Mucosa of descending colon (tissue), 3 donors: ENCODE measurements around the gene PXYLP1. TPM values are rescaled to one million over a fixed set of nuclear protein-coding genes. Genes with fewer than 3 reads are reported as not detected.

ENCODE experiments used
- ATAC-seq: fragments of 200-7000 bp; cut with Tn5 transposase; one replicate; pipeline ENCODE4 v1.9.1; 2020; ENCODE audit warnings: mild to moderate bottlenecking, moderate library complexity
- DNase-seq, 3 donors: peaks; one replicate each; pipeline ENCODE4 v3.0.0-alpha.2; 2020
- H3K36me3 ChIP-seq: fragments of 200-600 bp; one replicate; pipeline ENCODE4 v1.8.0; 2021; ENCODE audit warnings: low read depth, mild to moderate bottlenecking
- H3K4me1 ChIP-seq: fragments of 200-600 bp; one replicate; pipeline ENCODE4 v1.8.0; 2021; ENCODE audit warnings: low read depth, mild to moderate bottlenecking
- H3K4me3 ChIP-seq: fragments of 200-600 bp; one replicate; pipeline ENCODE4 v1.8.0; 2021; ENCODE audit warnings: mild to moderate bottlenecking
- H3K9me3 ChIP-seq: fragments of 200-600 bp; one replicate; pipeline ENCODE4 v1.8.0; 2021; ENCODE audit warnings: mild to moderate bottlenecking
- intact Hi-C, 2 donors: fragments of 100-400 bp; cut with DNase I in 1 of 2; cut with micrococcal nuclease in 1 of 2; formaldehyde crosslinking; loops; one replicate each; pipeline versions ENCODE4 v1.11.0 to v1.11.1; 2022; cut with DNase I, micrococcal nuclease
- total RNA-seq, 3 donors: library from RNA; stranded (reverse); fragmentation: NEBNext Ultra II Directional in 2 of 3; extraction: Animal tissue kit (Norgen Biotek cat#: 25700) in 2 of 3; gene quantifications; one replicate each; pipeline versions ENCODE4 v1.2.1 to v1.2.4, GENCODE V29; 2021 to 2023
- TF ChIP-seq, protein P1 (sequence below): fragments of 200-600 bp; IDR thresholded peaks from one replicate; pipeline ENCODE4 v1.8.0; 2022; ENCODE audit warnings: antibody characterized with exemption, mild to moderate bottlenecking
- donor health status: DM: no; HTN: no; CAD: no; lungs with moderate emphysema.
- donor health status: DM: no; HTN: no; CAD: no.
- donor health status: DM: no; HTN: yes; CAD: no.

The PXYLP1 gene
- total RNA-seq, 3 donors from 2014 or later: 9.9 to 13.7 (median 10.5) TPM

GRCh38 chr3:141279077-141279967 lies 47.7 kb downstream of the PXYLP1 start:
- TF ChIP-seq, protein P1, sequence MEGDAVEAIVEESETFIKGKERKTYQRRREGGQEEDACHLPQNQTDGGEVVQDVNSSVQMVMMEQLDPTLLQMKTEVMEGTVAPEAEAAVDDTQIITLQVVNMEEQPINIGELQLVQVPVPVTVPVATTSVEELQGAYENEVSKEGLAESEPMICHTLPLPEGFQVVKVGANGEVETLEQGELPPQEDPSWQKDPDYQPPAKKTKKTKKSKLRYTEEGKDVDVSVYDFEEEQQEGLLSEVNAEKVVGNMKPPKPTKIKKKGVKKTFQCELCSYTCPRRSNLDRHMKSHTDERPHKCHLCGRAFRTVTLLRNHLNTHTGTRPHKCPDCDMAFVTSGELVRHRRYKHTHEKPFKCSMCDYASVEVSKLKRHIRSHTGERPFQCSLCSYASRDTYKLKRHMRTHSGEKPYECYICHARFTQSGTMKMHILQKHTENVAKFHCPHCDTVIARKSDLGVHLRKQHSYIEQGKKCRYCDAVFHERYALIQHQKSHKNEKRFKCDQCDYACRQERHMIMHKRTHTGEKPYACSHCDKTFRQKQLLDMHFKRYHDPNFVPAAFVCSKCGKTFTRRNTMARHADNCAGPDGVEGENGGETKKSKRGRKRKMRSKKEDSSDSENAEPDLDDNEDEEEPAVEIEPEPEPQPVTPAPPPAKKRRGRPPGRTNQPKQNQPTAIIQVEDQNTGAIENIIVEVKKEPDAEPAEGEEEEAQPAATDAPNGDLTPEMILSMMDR: no peak
- no peaks in the 10 kb centered on the region for H3K36me3 ChIP-seq
- H3K4me3 ChIP-seq: no peak overlapping the region
- ATAC-seq (peak; percentile 67), DNase-seq (peak in 1 of 3 donors; percentile 14)
- no peaks in the 10 kb centered on the region for H3K4me1 ChIP-seq
- intact Hi-C loops: no loop called here
- H3K9me3 ChIP-seq: no peaks in the 10 kb centered on the region

- Histone ChIP-seq H3K36me3 (no peaks in the 10 kb centered on the region), H3K9me3 (no peaks in the 10 kb centered on the region), H3K4me1 (no peaks in the 10 kb centered on the region), H3K4me3 (no peak overlapping the region)
- intact Hi-C loops: no loop called here
- DNase-seq (no peak), ATAC-seq (no peak)
- TF ChIP-seq, protein P1: no peak
These were observed 48.5 kb downstream of the PXYLP1 start for GRCh38 chr3:141280086-141280485.

GRCh38 chr3:141280690-141281089 lies 49.1 kb downstream of the PXYLP1 start:
- TF ChIP-seq, protein P1: no peak
- intact Hi-C loops: no loop called here
- no peak overlapping the region for H3K4me3 ChIP-seq
- no peaks in the 10 kb centered on the region for H3K9me3 ChIP-seq
- no peaks in the 10 kb centered on the region for H3K4me1 ChIP-seq
- DNase-seq: no peak
- no peaks in the 10 kb centered on the region for H3K36me3 ChIP-seq
- ATAC-seq: no peak

- no peak for DNase-seq
- TF ChIP-seq, protein P1: no peak
- intact Hi-C loops: no loop called here
- ATAC-seq: no peak
- Histone ChIP-seq H3K4me1 (no peaks in the 10 kb centered on the region), H3K36me3 (no peaks in the 10 kb centered on the region), H3K9me3 (no peaks in the 10 kb centered on the region), H3K4me3 (no peak overlapping the region)
These were observed 53.9 kb downstream of the PXYLP1 start for GRCh38 chr3:141285570-141285969.

- intact Hi-C loops: no loop called here
- ATAC-seq: no peak
- DNase-seq: no peak
- no peaks in the 10 kb centered on the region for H3K36me3 ChIP-seq
- H3K9me3 ChIP-seq: no peaks in the 10 kb centered on the region
- TF ChIP-seq, protein P1: no peak
- H3K4me1 ChIP-seq: no peaks in the 10 kb centered on the region
- H3K4me3 ChIP-seq: no peak overlapping the region
These were observed 55.2 kb downstream of the PXYLP1 start for GRCh38 chr3:141286856-141287255.
